Stimulated activated CD4-positive, alpha-beta T cell treated with anti-CD3 and anti-CD28 coated beads, TNF-alpha, amount 100 ng/mL, for 48 hours (primary cell): ENCODE results near the gene UCN2.

ENCODE experiments used
- DNase-seq, 3 donors: peaks; one replicate each; pipeline ENCODE4 v3.0.0-alpha.2; 2020; ENCODE audit warnings: low read depth in 3 of 3

UCN2 gene

GRCh38 chr3:48591436-48591835 is 27.9 kb upstream of the UCN2 start:
- DNase-seq: no peak

- no peak for DNase-seq
Measured at GRCh38 chr3:48588230-48588629, 24.6 kb upstream of the UCN2 start.

GRCh38 chr3:48587686-48588085 is 24.1 kb upstream of the UCN2 start:
- no peak for DNase-seq

- no peak for DNase-seq
Measured at GRCh38 chr3:48585411-48585810, 21.8 kb upstream of the UCN2 start.

- DNase-seq: no peak
Measured at GRCh38 chr3:48584836-48585235, 21.3 kb upstream of the UCN2 start.

GRCh38 chr3:48581621-48582481 is 18.3 kb upstream of the UCN2 start:
- no peak for DNase-seq

GRCh38 chr3:48576647-48577046 is 13.1 kb upstream of the UCN2 start:
- no peak for DNase-seq

- DNase-seq: no peak
Measured at GRCh38 chr3:48575366-48575765, 11.8 kb upstream of the UCN2 start.

GRCh38 chr3:48573973-48574585 is 10.5 kb upstream of the UCN2 start:
- DNase-seq: no peak

- DNase-seq: no peak
Measured at GRCh38 chr3:48572517-48572916, 8.9 kb upstream of the UCN2 start.

- no peak for DNase-seq
Measured at GRCh38 chr3:48571938-48572337, 8.4 kb upstream of the UCN2 start.

- no peak for DNase-seq
Measured at GRCh38 chr3:48569808-48570450, 6.3 kb upstream of the UCN2 start.

GRCh38 chr3:48569400-48569799 is 5.8 kb upstream of the UCN2 start:
- DNase-seq: no peak

GRCh38 chr3:48568476-48568875 is 4.9 kb upstream of the UCN2 start:
- no peak for DNase-seq

GRCh38 chr3:48567500-48567899 is 3.9 kb upstream of the UCN2 start:
- DNase-seq: no peak

- no peak for DNase-seq
Measured at GRCh38 chr3:48567090-48567489, 3.5 kb upstream of the UCN2 start.

GRCh38 chr3:48566401-48566760 is 2.8 kb upstream of the UCN2 start:
- no peak for DNase-seq

GRCh38 chr3:48565591-48566400 is 2.2 kb upstream of the UCN2 start:
- DNase-seq: no peak

- no peak for DNase-seq
Measured at GRCh38 chr3:48565186-48565585, 1.6 kb upstream of the UCN2 start.

GRCh38 chr3:48564667-48565066 is 1.1 kb upstream of the UCN2 start:
- DNase-seq: no peak

GRCh38 chr3:48564022-48564421 is 441 bp upstream of the UCN2 start:
- no peak for DNase-seq
